ENCODE measurements around the gene PTTG1IP2.

GRCh38 chr7:90552521-90552920 lies 83.1 kb downstream of the PTTG1IP2 start:
- peak in 3 of 6 experiments; percentile 7 to 21 (median 10) for TF ChIP-seq CTCF (IDR thresholded peaks at IDR 0.05)
- no peak for TF ChIP-seq POLR2A (IDR thresholded peaks at IDR 0.05)
